ENCODE results near the gene STON2.
"Not testable (repeated sequence)": the region's sequence is repeated elsewhere in the genome, so short reads cannot be mapped to it uniquely, and the experiment has no call there.

DNA sequence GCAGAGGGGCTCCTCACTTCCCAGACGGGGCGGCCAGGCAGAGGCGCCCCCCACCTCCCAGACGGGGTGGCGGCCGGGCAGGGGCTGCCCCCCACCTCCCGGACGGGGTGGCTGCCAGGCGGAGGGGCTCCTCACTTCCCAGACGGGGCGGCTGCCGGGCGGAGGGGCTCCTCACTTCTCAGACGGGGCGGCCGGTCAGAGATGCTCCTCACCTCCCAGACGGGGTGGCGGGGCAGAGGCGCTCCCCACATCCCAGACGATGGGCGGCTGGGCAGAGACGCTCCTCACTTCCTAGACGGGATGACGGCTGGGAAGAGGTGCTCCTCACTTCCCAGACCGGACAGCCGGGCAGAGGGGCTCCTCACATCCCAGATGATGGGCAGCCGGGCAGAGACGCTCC lies 155.7 kb downstream of the STON2 start:
- not testable (repeated sequence) for TF ChIP-seq POLR2A (IDR thresholded peaks at IDR 0.05; ENCODE audit: low read length); GATA1 (IDR thresholded peaks at IDR 0.05; ENCODE audit: low read depth, low read length)
